Measurements from ENCODE around the gene RAD21L1.

RAD21L1 gene

GRCh38 chr20:1252416-1252815 is 26.6 kb downstream of the RAD21L1 start:
- no peak for TF ChIP-seq CTCF (IDR thresholded peaks at IDR 0.05; ENCODE audit: low read depth, low read length)
- DNase-seq (ENCODE audit: extremely low read depth, low read depth), result no peak

GRCh38 chr20:1254254-1254653 is 28.4 kb downstream of the RAD21L1 start:
- no peak for DNase-seq (ENCODE audit: extremely low read depth, low read depth)
- no peak for TF ChIP-seq CTCF (IDR thresholded peaks at IDR 0.05; ENCODE audit: low read depth, low read length)

GRCh38 chr20:1255675-1256074 is 29.8 kb downstream of the RAD21L1 start:
- DNase-seq (ENCODE audit: extremely low read depth, low read depth), result no peak
- no peak for TF ChIP-seq CTCF (IDR thresholded peaks at IDR 0.05; ENCODE audit: low read depth, low read length)

- DNase-seq (ENCODE audit: extremely low read depth, low read depth), result no peak
These were observed 38.0 kb downstream of the RAD21L1 start for GRCh38 chr20:1263853-1264252.

GRCh38 chr20:1264727-1265126 is 38.9 kb downstream of the RAD21L1 start:
- no peak for DNase-seq (ENCODE audit: extremely low read depth, low read depth)
- no peak for TF ChIP-seq CTCF (IDR thresholded peaks at IDR 0.05; ENCODE audit: low read depth, low read length)

More at GRCh38 chr20:1263853-1264252, 38.0 kb downstream of the RAD21L1 start:
- no peak for TF ChIP-seq CTCF (IDR thresholded peaks at IDR 0.05; ENCODE audit: low read depth, low read length)

- no peak for TF ChIP-seq CTCF (IDR thresholded peaks at IDR 0.05; ENCODE audit: low read depth, low read length)
- DNase-seq (ENCODE audit: extremely low read depth, low read depth), result no peak
These were observed 39.5 kb downstream of the RAD21L1 start for GRCh38 chr20:1265226-1265915.

GRCh38 chr20:1265916-1266166 is 40.0 kb downstream of the RAD21L1 start:
- no peak for DNase-seq (ENCODE audit: extremely low read depth, low read depth)
- TF ChIP-seq CTCF (IDR thresholded peaks at IDR 0.05; ENCODE audit: low read depth, low read length), result no peak

Data from AG09319 (cell line).